GM18873 (cell line): ENCODE results near the gene LRRC26.

Experiments
- ATAC-seq: cut with Tn5 transposase; IDR thresholded peaks from one replicate; pipeline ENCODE4 v1.9.1; 2021; ENCODE audit warnings: mild to moderate bottlenecking, moderate library complexity, moderate number of reproducible peaks; ENCODE audit not compliant: unreplicated experiment, low FRiP score

The LRRC26 gene, protein sequence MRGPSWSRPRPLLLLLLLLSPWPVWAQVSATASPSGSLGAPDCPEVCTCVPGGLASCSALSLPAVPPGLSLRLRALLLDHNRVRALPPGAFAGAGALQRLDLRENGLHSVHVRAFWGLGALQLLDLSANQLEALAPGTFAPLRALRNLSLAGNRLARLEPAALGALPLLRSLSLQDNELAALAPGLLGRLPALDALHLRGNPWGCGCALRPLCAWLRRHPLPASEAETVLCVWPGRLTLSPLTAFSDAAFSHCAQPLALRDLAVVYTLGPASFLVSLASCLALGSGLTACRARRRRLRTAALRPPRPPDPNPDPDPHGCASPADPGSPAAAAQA

DNA sequence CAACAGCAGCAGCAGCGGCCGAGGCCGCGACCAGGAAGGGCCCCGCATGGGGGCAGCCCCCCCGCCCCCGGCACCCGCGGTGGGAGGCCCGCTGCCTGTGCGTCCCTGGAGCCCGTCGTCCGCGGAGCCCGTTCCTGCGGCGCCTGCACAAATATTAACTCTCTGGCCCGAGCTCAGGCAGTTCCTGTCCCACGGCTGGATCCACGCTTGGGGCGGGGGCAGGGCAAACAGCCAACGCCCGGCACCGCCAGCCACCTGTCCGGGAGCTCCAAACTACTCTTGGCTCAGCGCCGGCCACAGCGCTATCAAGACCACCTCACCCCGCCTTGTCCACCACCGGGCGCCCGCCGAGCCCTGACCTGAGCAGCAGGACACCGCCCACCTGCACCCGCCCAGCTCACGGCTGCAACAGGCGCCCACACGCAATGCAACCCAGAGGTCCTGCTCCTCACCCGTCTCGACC, at the start of gene LRRC26:
Gene LRRC26 (minus strand): TSS at position 156 of the 463 bp plus-strand sequence. CDS start 108 bp downstream, at position 48.
- ATAC-seq: no peak

DNA sequence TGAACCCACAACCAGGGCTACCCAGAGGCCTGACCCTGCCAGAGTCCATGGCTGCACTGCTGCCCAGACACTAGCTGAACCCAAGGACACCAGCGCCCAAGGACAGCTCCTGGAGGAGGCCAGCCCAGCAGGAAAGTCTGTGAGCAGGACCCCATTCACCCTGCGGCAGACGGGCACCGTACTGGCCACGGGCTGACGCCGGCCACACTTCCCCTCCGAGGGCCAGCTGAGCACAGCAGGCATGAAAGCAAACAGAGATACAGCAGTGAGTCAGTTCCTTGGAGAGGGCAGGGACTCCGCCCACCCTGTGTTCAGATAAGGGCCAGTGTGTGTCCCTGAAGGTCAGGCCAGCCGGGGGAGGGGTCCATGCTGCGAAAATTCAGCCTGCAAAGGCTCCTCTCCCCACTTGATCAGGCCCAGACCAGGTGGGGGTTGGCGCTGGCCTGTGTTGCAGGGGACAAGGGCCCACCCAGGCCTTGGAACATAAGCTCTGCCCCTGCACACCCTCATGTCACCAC, 49.0 kb upstream of the LRRC26 start:
- no peak for ATAC-seq

DNA sequence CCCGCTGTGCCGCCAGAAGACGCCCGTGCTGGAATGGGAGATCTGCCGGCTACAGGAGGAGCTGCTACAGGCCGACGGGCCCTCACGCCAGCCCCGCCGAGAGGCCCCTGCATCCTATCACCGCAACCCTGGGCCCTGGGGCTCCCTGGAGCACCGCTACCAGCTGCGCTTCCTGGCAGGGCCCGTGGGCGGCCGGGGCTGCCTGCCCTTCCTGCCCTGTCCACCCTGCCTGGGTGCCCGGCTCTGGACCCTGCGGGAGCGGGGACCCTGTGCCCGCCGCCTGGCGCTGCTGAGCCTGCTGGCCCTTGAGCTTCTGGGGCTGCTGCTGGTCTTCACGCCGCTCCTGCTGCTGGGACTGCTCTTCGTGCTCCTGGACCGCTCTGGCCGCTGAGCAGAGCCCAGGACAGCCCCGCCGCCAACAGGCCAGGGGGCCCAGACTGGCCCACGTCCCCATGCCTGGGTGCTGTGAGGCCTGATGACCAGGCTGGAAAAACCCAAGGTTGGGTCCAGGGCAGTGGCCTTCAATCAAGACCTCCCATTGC, 48.4 kb upstream of the LRRC26 start:
- ATAC-seq: no peak

DNA sequence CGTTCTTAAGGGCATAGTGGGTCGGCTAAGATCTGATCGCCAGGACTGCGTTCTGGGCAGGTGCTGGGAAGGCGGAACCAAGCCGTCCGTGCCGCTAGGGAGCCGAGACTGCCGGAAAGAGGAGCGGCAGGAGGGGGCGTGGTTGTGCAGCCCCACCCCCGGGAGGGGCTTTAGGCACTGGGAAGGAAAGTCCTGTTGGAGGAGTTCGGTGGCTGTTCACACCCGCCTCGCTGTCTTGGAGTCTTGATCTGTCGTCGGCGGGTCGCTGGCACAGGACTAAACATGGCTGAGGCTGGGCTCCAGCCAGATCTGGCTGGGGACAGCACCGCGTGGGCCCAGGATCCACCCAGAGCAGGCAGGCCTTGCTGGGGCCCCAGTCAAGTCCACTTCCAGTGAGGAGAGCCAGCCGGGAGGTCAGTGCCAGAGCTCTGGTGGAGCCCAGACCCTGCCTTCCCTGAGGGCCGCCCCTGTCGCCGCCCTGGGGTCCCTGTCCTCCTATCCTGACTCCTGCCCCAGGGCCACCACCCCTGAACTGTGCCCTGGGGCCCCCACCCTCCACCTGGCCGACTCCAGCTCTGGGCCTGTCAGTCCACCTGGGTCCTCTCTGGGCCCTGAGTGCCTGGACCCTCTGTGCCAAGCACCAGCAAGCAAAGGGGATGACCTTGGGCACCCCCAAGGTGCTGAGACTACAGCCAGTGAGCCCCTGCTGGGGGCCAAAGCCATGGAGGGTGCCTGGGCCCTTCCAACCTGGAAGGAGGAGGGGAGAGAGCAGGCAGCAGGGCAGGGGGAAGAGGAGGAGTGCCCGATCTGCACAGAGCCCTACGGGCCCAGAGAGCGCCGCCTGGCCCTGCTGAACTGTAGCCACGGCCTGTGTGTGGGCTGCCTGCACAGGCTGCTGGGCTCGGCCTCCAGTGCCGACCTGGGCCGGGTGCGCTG, 47.7 kb upstream of the LRRC26 start:
- no peak for ATAC-seq

DNA sequence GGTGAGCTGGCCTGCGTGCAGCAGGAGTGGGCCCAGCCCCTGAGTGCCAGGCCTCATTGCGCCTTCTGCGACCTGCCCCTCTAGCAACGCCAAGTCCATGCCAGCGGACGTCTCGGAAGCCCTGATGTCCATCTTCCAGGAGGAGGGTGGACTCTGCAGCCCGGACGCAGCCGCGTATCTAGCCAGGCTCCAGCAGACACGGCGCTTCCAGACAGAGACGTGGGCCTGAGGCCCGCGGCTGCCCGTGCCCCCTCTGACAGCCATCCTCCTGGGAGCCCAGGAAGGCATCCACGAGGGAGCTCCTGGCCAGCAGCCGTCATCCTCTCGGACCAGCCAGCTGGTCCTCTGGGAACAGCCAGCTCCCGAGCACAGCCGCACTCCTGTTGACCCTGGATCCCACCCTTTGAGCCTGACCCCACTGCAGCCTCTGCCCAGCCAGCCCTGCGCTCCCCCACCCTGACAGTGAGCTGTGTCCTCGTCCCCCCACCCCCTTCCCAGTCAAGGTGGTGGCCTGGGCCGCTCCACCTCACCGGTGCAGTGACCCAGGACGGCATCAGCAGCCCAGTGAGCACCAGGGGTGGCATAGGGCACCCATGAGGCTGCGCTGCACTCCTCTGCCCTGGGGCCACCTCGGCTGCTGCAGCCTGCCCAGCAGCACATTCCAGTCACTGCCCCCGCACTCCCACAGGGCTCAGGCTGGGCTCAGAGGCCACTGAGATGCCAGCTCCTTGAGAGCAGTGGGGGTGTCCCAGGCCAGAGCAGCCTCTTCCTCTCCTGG, 46.5 kb upstream of the LRRC26 start:
- ATAC-seq: no peak

DNA sequence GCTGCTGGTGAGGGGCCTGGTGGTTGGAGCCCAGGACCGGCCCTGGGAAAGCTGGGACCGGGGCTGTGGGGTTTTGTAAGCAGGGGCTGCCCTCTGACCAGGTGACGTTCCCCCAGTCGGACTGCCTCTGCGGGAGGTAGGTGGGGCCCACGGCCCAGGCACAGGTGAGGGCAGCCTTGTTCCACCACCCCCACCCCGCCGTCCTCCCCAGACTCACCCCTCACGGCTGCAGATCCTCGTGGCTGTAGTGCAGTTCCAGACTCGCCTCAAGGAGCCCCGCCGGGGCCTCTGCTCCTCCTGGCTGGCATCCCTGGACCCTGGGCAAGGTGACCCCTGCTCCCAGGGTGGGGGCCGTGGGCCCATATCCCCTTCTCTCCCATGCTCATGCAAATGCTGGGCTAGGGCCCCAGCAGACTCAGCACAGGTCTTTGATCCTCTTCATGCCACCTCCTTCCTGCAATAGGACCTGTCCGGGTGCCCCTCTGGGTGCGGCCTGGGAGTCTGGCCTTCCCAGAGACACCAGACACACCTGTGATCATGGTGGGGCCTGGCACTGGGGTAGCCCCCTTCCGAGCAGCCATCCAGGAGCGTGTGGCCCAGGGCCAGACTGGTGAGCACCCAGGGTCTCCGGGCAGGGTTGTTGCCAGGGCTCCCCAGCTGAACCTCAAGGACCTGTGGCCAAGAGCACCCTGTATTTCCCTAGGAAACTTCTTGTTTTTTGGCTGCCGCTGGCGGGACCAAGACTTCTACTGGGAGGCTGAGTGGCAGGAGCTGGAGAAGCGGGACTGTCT, 45.5 kb upstream of the LRRC26 start:
- no peak for ATAC-seq

DNA sequence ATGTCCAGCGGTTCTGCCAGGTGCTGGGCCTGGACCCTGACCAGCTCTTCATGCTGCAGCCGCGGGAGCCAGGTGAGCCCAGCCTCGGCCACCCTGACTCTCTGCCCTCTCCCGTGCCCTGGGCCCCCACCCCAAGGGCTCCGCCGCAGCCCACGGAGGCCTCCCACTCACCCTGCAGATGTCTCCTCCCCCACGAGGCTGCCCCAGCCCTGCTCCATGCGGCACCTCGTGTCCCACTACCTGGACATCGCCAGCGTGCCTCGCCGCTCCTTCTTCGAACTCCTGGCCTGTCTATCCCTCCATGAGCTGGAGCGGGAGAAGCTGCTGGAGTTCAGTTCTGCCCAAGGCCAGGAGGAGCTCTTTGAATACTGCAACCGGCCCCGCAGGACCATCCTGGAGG, 44.8 kb upstream of the LRRC26 start:
- no peak for ATAC-seq

DNA sequence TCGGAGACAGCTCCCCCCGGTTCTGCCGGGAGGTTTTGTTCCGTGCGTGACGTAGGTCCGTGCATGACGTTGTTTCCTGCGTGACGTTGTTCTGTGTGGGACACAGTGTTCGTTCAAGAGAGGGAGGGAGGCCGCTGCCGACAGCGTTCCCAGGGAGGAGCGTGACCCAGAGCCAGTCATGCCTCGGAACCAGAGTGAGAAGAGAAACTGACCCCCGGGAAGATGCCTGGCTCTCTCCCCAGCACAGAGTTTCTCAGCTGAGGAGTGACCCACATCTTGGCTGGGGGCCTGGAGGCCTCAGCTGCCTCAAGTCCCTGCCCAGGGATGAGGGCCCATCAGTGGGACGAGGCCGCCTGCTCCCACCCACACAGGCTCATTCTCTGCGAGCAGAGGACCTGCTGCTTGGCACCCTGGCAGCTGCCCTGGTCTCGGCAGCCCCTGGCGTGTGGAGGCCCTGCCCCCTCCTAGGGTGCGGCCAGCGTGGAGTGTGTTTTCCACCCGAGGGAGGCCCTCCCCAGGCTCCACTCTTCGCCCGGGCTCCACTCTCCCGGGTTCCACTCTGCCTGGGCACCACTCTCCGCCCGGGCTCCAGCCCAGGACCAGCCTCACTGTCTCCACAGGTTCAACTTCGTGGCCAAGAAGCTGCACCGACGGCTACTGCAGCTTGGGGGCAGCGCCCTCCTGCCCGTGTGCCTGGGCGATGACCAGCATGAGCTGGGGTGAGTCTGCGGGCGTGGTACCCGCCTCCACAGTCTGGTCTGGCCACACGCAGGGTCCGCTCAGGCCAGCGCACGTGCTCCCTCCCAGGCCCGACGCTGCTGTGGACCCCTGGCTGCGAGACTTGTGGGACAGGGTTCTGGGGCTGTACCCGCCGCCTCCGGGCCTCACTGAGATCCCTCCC, 43.6 kb upstream of the LRRC26 start:
- ATAC-seq: no peak

DNA sequence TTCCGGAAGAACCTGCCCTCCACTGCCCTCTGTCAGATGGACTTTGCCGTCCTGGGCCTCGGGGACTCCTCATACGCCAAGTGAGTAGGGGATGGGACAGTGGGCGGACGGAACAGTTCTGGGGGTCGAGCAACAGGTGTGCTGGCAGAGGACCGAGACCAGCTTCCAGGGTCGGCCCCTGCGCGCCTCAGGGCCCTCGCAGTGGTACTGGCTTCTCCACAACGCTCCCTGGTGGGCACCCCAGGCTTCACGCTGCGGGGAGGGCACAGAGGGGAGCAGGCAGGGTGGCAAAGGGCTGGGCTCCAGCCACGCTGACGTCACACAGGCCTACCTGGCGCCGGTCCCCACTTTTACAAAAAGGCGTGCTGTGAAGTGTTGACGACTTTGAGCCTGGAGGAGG, 42.7 kb upstream of the LRRC26 start:
- ATAC-seq: no peak

DNA sequence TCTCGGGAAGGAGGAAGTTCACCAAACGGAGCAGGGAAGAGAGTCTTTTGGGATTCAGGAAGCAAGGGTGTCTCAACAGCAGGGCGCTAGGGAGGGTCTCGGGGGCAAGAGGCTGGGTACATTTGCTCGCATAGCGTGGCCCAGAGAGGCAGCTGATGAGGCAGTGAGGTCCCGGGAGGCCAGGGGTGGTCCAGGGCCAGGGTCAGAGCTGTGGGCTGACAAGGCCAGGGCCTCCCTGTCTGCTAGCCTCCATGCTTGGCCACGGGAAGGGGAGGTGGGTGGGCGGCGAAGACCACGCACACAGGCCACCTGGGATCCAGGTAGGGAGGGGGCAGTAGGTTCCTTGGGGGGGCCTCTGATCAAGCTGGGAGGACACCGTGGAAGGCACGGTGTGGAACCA, 41.7 kb upstream of the LRRC26 start:
- ATAC-seq: no peak

DNA sequence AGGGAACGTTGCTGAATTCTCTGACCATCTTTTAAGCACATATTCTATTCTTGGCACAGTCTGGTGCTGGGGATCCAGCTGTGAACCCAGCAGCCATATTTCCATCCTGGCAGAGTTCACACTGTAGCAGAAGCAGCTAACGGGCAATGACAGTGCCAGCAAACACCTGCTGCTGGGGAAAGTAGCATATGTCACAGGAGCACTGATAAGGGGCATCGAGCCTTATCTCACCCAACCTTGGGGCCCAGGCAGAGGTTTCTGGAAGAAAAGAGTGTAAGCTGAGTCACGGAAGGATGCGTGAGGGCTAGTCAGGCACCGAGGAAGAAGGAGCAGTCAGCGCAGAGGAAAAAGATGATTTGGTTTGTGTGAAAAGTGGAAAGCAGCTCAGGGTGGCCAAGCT, 36.8 kb upstream of the LRRC26 start:
- no peak for ATAC-seq

DNA sequence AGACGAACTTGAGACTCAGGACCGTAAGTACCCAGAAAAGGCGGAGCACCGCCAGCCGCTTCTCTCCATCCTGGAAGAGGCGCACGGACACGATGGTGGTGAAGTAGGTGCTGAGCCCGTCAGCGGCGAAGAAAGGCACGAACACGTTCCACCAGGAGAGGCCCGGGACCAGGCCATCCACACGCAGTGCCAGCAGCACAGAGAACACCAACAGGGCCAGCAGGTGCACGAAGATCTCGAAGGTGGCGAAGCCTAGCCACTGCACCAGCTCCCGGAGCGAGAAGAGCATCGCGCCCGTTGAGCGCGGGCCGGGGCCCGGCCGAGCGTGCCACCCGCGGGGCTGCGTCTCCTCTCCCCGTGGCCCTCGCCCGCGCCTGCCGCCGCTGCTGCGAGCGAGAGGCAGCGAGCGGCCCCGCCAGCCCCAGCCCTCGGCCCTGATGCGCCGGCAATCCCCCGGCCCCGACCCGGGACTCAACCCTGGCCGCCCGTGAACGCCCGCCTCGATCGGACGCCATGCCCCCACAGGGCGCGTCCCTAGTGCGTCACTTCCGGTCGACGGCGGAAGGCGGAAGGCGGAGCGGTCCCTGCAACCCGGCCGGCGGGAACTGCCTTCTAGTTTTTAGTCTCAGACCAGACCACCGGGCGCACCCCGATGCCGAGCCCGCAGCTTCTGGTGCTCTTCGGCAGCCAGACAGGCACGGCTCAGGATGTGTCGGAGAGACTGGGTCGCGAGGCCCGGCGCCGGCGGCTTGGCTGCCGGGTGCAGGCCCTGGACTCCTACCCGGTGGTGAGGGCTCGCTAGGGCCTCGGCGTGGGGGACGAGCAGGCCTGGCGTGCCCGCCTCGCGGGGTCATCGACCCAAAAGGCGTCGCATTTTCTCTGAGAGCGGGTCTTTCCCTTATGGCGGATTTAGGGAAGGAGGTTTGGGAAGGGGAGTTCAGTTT, 35.5 kb upstream of the LRRC26 start, which contains the start of the genes NDOR1 and TMEM203:
Gene NDOR1 (plus strand): TSS at position 575 of the 944 bp plus-strand sequence. CDS start 78 bp downstream, at position 653.
Gene TMEM203 (minus strand): TSS at position 523 of the 944 bp plus-strand sequence. CDS start 234 bp downstream, at position 289.
- ATAC-seq: no peak

DNA sequence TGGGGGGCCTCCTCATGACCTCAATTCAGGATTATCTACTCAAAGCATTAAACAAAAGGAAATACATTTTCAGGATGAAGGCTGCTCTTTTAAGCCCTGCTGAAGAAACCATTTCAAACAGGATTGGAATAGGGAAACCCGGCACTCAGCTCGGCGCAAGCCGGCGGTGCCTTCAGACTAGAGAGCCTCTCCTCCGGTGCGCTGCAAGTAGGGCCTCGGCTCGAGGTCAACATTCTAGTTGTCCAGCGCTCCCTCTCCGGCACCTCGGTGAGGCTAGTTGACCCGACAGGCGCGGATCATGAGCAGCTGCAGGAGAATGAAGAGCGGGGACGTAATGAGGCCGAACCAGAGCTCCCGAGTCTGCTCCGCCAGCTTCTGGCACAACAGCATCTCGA, 34.9 kb upstream of the LRRC26 start:
- ATAC-seq: no peak

DNA sequence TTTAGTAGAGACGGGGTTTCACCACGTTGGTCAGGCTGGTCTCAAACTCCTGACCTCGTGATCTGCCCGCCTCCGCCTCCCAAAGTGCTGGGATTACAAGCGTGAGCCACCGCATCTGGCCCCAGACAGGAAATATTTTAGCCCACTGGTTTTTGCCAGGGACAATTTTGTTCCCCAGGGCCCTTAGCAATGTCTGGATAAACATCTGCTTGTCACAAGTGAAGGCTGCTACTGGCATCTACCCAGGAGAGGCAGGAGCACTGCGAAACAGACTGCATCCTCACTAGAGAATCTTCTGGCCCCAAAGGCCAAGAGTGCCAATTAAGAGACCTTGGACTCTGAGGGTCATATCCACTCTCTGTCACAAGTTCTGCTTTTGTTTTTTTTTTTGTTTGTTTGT, 33.1 kb upstream of the LRRC26 start:
- no peak for ATAC-seq

DNA sequence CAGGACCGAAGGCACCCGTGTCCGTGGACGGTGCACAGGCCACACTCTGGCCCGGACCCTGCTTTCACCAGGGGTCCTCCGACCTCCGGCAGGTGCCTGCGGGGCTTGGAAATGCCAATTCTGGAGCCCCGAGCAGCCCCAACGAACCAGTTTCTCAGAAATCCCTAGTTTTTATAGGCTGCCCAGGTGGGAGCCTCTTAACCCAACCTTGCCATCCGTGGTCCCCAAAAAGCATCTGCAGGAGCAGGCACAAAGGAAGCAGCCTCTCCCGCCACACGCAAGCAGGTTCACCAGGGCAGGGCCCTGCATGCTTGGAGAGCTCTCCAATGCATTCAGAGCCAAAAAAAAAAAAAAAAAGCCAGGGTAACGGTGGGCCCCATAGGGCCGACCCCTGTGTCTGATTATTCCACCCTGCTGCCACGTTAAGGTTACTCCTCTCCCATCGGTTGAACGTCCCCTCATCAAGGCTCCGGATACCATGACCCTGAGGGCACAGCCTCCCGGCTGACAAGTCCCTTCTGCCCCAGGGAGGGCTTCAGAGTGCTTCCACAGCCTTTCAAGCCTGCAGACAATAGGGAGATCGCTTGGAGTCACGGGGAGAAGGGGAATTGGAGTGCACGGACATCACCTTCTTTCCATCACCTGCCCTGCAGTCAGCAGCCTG, 31.5 kb upstream of the LRRC26 start:
- ATAC-seq: no peak
